Measurements from ENCODE around the gene CCDC18.
A peak's percentile ranks its signal among the peaks of the same experiment; 100 is the strongest.
"Not testable (repeated sequence)": the region's sequence is repeated elsewhere in the genome, so short reads cannot be mapped to it uniquely, and the experiment has no call there.

The CCDC18 gene

GRCh38 chr1:93244298-93245069, 64.0 kb downstream of the CCDC18 start:
- TF ChIP-seq, protein P1, sequence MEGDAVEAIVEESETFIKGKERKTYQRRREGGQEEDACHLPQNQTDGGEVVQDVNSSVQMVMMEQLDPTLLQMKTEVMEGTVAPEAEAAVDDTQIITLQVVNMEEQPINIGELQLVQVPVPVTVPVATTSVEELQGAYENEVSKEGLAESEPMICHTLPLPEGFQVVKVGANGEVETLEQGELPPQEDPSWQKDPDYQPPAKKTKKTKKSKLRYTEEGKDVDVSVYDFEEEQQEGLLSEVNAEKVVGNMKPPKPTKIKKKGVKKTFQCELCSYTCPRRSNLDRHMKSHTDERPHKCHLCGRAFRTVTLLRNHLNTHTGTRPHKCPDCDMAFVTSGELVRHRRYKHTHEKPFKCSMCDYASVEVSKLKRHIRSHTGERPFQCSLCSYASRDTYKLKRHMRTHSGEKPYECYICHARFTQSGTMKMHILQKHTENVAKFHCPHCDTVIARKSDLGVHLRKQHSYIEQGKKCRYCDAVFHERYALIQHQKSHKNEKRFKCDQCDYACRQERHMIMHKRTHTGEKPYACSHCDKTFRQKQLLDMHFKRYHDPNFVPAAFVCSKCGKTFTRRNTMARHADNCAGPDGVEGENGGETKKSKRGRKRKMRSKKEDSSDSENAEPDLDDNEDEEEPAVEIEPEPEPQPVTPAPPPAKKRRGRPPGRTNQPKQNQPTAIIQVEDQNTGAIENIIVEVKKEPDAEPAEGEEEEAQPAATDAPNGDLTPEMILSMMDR (IDR thresholded peaks at IDR 0.05; ENCODE audit: low read depth, low read length), result no peak
- no peak for DNase-seq (ENCODE audit: extremely low read depth, low read depth)

- no peak for DNase-seq (ENCODE audit: extremely low read depth, low read depth)
- TF ChIP-seq, protein P1 (IDR thresholded peaks at IDR 0.05; ENCODE audit: low read depth, low read length), result no peak
These were observed 71.4 kb downstream of the CCDC18 start for GRCh38 chr1:93251966-93252365.

DNA sequence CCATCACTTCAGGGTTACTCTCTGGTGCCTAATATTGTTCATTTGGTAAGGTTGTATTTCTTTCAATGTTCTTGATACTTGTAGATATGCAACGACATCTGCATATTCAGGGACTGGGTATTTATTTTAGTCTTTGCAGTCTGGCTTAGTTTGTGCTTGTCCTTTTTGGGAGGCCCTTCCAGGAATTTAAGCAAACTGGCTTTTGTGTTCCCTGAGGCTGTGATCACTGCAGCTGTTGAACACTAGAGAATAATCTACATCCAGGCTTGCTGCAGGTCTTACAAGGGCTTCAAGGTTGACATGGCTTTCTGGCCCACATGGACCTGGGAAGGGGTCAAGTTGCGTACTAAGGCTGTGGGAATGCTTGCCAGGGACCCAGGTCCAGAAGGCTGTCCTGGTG, 72.1 kb downstream of the CCDC18 start:
- DNase-seq (ENCODE audit: extremely low read depth, low read depth), result no peak
- TF ChIP-seq, protein P1 (IDR thresholded peaks at IDR 0.05; ENCODE audit: low read depth, low read length), result no peak

DNA sequence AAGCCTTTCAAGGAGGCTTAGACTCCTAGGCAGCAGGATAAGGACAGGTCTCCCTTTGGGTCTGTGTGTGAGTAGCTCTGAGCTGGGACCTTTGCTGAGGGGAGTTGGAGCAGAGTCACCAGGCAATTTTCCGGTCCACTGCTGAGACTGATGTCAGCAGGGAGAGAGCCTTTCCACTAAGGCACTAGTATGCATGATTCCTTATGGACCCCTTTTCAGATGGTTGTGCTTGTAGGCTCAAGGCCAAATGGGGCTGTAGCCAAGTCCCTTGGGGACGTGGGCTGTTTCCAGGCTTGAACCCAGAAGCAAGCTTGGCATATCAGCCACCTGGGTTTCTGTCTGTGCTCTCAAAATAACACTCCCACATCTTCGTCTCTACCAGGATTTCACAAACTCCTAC, 73.0 kb downstream of the CCDC18 start:
- DNase-seq (ENCODE audit: extremely low read depth, low read depth), result no peak
- TF ChIP-seq, protein P1 (IDR thresholded peaks at IDR 0.05; ENCODE audit: low read depth, low read length), result no peak

DNA sequence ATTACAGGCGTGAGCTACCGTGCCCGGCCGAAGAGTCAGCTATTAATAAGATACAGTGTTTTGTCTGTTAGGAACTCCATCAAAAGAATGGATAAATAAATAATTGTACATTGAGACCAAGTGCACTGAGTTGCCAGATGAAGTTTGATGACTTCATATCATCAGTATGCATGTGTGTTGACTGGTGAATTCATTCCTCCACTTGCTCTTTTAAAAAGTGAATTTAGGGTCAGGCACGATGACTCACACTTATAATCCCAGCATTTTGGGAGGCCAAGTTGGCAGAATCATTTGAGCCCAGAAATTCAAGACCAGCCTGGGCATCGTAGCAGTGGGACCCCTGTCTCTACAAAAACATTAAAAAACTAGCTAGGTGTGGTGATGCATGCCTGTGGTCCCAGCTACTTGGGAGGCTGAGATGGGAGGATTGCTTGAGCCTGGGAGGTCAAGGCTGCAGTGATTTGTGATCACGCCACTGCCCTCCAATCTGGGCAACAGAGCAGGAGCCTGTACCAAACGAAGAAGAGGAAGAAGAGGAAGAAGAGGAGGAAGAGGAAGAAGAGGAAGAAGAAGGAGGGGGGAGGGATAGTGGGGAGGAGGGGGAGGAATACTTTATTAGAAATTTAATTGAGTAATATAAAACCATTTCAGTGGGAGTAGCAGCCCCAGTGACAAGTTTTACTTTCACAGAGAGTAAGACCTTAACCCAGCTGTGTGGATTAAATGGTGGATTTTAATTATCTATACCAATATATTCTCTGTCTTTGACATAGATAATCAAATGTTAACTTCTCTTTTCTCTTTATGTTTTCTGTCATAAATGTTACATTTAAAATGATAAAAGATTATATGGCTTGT, 74.9 kb downstream of the CCDC18 start:
- TF ChIP-seq, protein P1 (IDR thresholded peaks at IDR 0.05; ENCODE audit: low read depth, low read length), result no peak
- peak; percentile 14 for DNase-seq (ENCODE audit: extremely low read depth, low read depth)

GRCh38 chr1:93256433-93256832, 75.9 kb downstream of the CCDC18 start:
- TF ChIP-seq, protein P1 (IDR thresholded peaks at IDR 0.05; ENCODE audit: low read depth, low read length), result no peak

GRCh38 chr1:93257889-93258288, 77.4 kb downstream of the CCDC18 start:
- no peak for DNase-seq (ENCODE audit: extremely low read depth, low read depth)
- TF ChIP-seq, protein P1 (IDR thresholded peaks at IDR 0.05; ENCODE audit: low read depth, low read length), result no peak

More at GRCh38 chr1:93256433-93256832, 75.9 kb downstream of the CCDC18 start:
- no peak for DNase-seq (ENCODE audit: extremely low read depth, low read depth)

DNA sequence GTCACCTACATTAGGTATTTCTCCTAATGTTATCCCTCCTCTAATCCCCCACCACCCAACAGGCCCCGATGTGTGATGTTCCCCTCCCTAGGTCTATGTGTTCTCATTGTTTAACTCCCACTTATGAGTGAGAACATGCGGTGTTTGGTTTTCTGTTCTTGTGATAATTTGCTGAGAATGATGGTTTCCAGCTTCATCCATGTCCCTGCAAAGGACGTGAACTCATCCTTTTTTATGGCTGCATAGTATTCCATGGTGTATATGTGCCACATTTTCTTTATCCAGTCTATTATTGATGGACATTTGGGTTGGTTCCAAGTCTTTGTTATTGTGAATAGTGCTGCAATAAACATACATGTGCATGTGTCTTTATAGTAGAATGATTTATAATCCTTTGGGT, 80.2 kb downstream of the CCDC18 start:
- DNase-seq (ENCODE audit: extremely low read depth, low read depth), result not testable (repeated sequence)

Measured in AG09319 (cell line).